Effector memory CD8-positive, alpha-beta T cell (primary cell): ENCODE data around the gene DLG2.
"Not testable (repeated sequence)": the region's sequence is repeated elsewhere in the genome, so short reads cannot be mapped to it uniquely, and the experiment has no call there.

Experiments
- ATAC-seq: fragments of 150-1000 bp; cut with Tn5 transposase; replicated peaks from 2 replicates; pipeline ENCODE4 v1.10.0; 2021; ENCODE audit warnings: mild to moderate bottlenecking, moderate library complexity
- DNase-seq, 3 experiments: peaks; one replicate each; pipeline ENCODE4 v3.0.0; 2021
- H3K27ac Mint-ChIP-seq, 2 donors: one replicate each; pipeline ENCODE4 v1.8.0; 2022; ENCODE audit warnings: mild to moderate bottlenecking in 2 of 2, mixed read lengths in 2 of 2, moderate library complexity in 2 of 2
- H3K27me3 Mint-ChIP-seq, 2 donors: one replicate each; pipeline ENCODE4 v1.8.0; 2022; ENCODE audit warnings: mixed read lengths in 2 of 2
- H3K36me3 Mint-ChIP-seq: one replicate; pipeline ENCODE4 v1.8.0; 2022; ENCODE audit warnings: mild to moderate bottlenecking, moderate library complexity, mixed read lengths; ENCODE audit not compliant: insufficient read depth
- H3K4me1 Mint-ChIP-seq, 2 donors: one replicate each; pipeline ENCODE4 v1.8.0; 2022; ENCODE audit warnings: low read depth in 2 of 2, mixed read lengths in 2 of 2
- H3K4me3 Mint-ChIP-seq, 2 donors: one replicate each; pipeline ENCODE4 v1.8.0; 2022; ENCODE audit warnings: mild to moderate bottlenecking in 2 of 2, mixed read lengths in 2 of 2, moderate library complexity in 2 of 2
- H3K9me3 Mint-ChIP-seq, 2 donors: one replicate each; pipeline ENCODE4 v1.8.0; 2022; ENCODE audit warnings: mixed read lengths in 2 of 2

Gene DLG2

DNA sequence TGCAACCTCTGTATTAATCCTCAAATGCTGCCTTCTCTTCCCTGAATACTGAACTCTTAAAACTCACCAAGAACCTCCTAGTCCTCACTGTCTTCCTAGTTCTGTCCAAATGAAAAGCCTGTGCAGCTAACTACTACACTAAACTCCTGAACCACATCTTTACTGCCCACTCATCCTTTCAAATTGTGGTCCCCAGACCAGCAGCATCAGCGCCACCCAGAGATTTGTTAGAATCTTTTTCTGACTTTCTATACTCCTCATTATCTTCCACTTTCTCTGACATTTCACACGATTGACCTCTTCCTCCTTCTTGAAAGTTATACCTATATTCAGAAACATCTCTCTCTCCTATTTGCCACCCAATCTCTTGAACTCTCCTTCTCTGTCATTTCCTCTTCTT is 461.3 kb downstream of the DLG2 start:
- no peak for ATAC-seq
- H3K27ac Mint-ChIP-seq = no peak overlapping the region
- no peak for DNase-seq
- H3K4me3 Mint-ChIP-seq = no peak overlapping the region
- H3K27me3 Mint-ChIP-seq = no peaks in the 10 kb centered on the region
- H3K9me3 Mint-ChIP-seq = peaks cover 17 to 33% of the 10 kb centered on the region in 2 donors
- H3K36me3 Mint-ChIP-seq = no peaks in the 10 kb centered on the region
- H3K4me1 Mint-ChIP-seq = no peaks in the 10 kb centered on the region

DNA sequence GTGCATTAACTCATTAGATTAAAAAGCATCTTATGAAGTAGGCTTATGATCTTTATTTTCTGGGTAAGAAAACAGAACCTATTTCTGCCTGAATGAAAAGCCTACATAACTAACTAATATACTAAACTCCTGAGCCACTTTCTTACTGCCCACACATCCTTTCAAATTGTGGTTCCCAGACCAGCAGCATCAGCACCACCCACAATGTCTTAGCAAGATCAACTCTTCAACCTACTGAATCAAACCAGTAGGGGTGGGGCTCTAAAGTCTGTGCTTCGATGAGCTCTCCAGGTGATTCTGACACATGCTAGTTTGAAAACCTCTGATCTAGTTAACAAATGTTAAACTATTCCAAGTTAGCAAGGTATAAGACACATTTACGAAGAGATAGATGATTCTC is 462.4 kb downstream of the DLG2 start:
- no peak for DNase-seq
- no peaks in the 10 kb centered on the region for H3K4me1 Mint-ChIP-seq
- H3K27ac Mint-ChIP-seq = no peak overlapping the region
- peaks cover 10 to 26% of the 10 kb centered on the region in 2 donors for H3K9me3 Mint-ChIP-seq
- no peaks in the 10 kb centered on the region for H3K36me3 Mint-ChIP-seq
- no peak for ATAC-seq
- no peaks in the 10 kb centered on the region for H3K27me3 Mint-ChIP-seq
- H3K4me3 Mint-ChIP-seq = no peak overlapping the region

DNA sequence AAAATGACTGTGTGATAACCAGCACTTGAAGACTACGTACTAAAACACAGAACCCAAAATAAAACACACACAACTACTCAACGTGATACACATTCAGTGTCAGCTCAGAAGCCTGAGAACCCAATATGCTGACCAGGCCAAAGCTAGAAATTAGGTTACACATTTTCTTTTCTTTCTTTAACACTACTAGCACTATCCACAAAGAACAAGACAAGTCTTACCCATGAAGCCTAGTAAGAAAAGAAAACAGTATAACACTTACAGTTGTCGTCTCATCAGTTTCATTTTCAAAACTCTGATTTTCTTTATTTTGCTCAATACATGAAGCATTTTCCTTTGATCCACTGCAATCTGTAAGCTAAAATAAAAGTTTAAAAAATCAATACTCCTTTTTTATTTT is 472.9 kb downstream of the DLG2 start:
- DNase-seq (no peak), ATAC-seq (no peak)
- Mint-ChIP-seq H3K36me3 (peaks cover 3% of the 10 kb centered on the region), H3K4me3 (no peak overlapping the region), H3K4me1 (no peaks in the 10 kb centered on the region), H3K27ac (no peak overlapping the region), H3K27me3 (no peaks in the 10 kb centered on the region), H3K9me3 (peaks cover 15 to 21% of the 10 kb centered on the region in 2 donors)

DNA sequence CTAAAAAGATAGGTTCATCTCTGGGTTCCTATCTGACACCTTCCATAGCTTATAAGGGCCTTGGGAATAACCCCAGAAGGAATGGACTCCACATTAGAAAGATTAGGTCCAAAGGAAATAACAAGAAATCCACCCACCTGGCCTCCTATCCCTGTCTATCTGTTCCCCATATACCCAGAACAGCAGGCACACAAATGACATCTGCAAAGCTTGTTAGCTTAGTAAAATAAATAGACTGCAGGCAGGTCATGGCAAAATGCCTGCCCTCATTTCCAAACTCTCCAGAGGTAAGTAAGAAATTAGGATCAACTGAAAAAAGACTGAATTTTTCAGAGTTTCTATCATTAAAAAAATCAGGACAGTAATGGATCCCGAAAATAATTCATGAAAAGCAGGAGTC is 489.5 kb downstream of the DLG2 start:
- ATAC-seq (no peak), DNase-seq (no peak)
- H3K27ac Mint-ChIP-seq = no peak overlapping the region
- no peaks in the 10 kb centered on the region for H3K4me1 Mint-ChIP-seq
- H3K4me3 Mint-ChIP-seq = no peak overlapping the region
- no peaks in the 10 kb centered on the region for H3K36me3 Mint-ChIP-seq
- no peaks in the 10 kb centered on the region for H3K27me3 Mint-ChIP-seq
- peaks cover 16 to 24% of the 10 kb centered on the region in 2 donors for H3K9me3 Mint-ChIP-seq

DNA sequence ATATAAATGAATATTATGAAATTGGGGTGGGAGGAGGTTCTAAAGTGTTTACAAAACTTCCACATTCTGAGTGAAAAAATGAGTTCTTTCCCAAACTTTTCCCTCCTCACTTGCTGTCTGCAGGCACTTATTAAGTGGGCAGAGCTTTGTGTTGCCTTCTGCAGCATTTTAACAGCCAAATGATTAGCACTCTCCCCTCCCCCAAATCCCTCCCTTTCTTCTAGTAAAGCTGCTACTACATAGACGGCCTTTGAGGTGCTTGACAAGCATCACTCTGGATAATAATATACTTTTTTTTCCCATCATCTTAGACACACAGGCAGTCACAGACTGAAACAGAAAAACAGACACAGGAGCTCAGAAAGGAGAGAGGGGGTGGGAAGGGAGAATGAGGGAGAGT is 493.5 kb downstream of the DLG2 start:
- H3K27me3 Mint-ChIP-seq = no peaks in the 10 kb centered on the region
- DNase-seq (no peak), ATAC-seq (no peak)
- no peak overlapping the region for H3K4me3 Mint-ChIP-seq
- H3K4me1 Mint-ChIP-seq = no peaks in the 10 kb centered on the region
- H3K36me3 Mint-ChIP-seq = no peaks in the 10 kb centered on the region
- no peak overlapping the region for H3K27ac Mint-ChIP-seq
- H3K9me3 Mint-ChIP-seq = peaks cover 10 to 12% of the 10 kb centered on the region in 2 donors

DNA sequence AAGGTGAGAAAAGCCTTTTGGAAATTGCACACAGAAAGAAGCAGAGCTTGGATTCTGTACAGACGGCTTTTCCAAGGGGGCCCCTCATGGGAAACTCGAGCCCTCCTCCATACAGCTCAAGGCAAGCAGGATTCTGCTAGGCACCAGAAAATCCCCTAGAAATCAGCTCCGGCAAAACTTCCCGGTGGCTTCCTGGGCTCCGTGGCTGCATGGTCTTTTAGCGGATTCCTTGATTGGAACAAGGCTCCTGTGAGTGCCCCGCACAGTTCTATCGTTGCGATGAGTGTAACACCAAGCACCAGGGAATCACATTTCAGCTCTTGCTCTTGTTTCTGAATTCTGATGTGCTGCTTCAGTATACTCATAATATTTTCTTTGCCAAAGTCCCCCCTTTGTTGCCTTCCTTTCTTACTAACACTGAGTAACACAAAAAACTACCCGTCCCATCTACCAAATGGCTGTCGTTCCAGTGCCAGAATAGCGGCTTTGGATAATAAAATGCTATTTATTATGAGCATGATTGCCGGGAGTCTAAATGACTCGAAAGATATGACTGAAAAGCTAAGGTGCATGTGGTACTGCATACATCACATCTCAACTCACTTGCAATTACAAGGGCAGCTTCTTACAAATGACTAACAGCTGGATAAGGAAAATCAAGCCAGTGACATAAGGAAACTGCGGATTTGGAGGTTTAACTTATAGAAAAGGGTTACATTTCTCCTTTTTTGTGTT is 494.1 kb downstream of the DLG2 start:
- no peaks in the 10 kb centered on the region for H3K4me1 Mint-ChIP-seq
- ATAC-seq (no peak), DNase-seq (no peak)
- no peak overlapping the region for H3K4me3 Mint-ChIP-seq
- H3K27ac Mint-ChIP-seq = no peak overlapping the region
- no peaks in the 10 kb centered on the region for H3K27me3 Mint-ChIP-seq
- H3K9me3 Mint-ChIP-seq = peaks cover 7 to 11% of the 10 kb centered on the region in 2 donors
- no peaks in the 10 kb centered on the region for H3K36me3 Mint-ChIP-seq

DNA sequence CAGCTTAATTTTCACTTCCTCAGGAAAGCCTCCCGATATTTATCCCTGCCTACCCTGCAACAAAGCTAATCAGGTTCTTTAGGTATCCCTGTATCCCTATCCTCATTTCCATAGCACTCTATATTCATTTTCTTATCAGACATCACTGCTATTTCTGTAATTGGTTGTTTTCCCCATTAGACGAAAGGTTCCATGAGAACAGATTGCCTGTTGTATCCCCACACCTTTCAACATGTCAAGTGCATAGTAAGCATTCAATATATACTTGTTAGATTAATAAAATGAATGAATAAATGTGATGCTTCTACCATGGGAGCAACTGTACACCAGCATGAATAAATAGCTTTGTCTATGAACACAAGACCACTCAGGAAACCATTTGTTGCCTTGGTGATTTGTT is 499.8 kb downstream of the DLG2 start:
- Mint-ChIP-seq H3K4me1 (no peaks in the 10 kb centered on the region), H3K36me3 (no peaks in the 10 kb centered on the region), H3K9me3 (peaks cover 14 to 20% of the 10 kb centered on the region in 2 donors), H3K27ac (no peak overlapping the region), H3K4me3 (no peak overlapping the region), H3K27me3 (no peaks in the 10 kb centered on the region)
- DNase-seq = no peak
- ATAC-seq = no peak

DNA sequence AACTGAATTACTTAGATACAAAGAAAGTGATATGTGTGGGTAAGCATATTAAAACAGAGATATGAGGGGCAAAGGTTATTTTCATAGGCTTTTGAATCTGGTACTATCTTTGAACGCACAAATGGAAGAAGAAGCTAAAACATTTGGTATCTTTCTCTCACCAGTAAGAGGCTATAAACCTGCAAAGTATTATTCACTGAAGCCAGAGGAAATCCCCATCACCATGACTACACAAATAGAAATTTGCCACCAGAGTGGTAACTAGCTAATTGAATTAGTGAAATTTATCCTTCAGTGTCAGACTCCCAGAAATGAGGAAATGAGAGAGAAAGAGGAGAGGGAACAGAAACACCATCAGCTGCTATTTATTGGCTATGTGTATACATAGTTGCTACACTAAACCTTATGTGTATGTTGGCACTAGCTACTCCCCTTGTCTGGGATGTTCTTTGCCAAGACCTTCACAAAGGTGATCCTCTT is 503.4 kb downstream of the DLG2 start:
- no peaks in the 10 kb centered on the region for H3K4me1 Mint-ChIP-seq
- H3K9me3 Mint-ChIP-seq = peaks cover 18 to 20% of the 10 kb centered on the region in 2 donors
- no peaks in the 10 kb centered on the region for H3K27me3 Mint-ChIP-seq
- no peak for DNase-seq
- no peak overlapping the region for H3K27ac Mint-ChIP-seq
- no peak overlapping the region for H3K4me3 Mint-ChIP-seq
- no peak for ATAC-seq
- no peaks in the 10 kb centered on the region for H3K36me3 Mint-ChIP-seq

DNA sequence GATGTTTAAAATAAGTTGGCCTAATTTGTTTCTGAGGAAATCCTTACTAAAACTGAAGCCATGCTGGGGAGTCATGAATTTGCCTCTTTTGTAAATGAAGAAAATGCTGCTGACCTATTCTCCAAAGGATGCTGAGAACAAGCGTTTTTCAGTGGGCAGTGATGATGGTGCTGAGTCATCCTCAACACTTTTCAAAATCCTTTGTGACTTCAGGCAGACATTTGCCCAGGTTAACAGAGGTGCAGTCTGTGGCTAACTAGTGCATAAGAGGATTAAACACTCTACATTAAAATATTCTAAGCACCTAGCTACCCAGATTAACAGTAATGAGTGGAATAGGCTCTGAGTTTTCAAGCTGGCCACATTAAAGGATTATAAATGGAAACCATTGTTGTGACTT is 509.0 kb downstream of the DLG2 start:
- H3K27me3 Mint-ChIP-seq = no peaks in the 10 kb centered on the region
- H3K27ac Mint-ChIP-seq = no peak overlapping the region
- no peak overlapping the region for H3K4me3 Mint-ChIP-seq

DNA sequence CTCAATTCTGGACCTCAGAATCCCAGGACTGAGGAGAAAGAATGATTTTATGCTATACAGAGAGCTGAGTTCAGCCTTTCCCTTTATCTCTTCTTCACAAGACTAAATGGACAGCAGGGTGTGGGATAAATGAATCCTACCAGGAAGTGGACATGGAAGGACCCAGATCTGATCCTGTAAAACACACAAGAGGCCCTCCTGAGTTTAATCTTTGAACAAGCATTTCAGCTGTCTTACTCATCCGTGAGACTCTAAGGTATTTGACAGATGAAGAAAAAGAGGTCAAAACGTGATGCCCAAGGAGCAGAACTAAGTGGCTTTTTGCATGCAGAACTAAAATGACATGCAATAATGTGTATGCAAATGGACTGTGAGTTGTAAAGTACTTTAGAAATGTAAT is 511.3 kb downstream of the DLG2 start:
- H3K9me3 Mint-ChIP-seq = peaks cover 4 to 18% of the 10 kb centered on the region in 2 donors
- ATAC-seq = no peak
- no peaks in the 10 kb centered on the region for H3K36me3 Mint-ChIP-seq
- H3K27ac Mint-ChIP-seq = no peak overlapping the region
- H3K27me3 Mint-ChIP-seq = no peaks in the 10 kb centered on the region
- H3K4me1 Mint-ChIP-seq = no peaks in the 10 kb centered on the region
- no peak for DNase-seq
- no peak overlapping the region for H3K4me3 Mint-ChIP-seq

More for the DNA sequence above, 509.0 kb downstream of the DLG2 start:
- Mint-ChIP-seq H3K9me3 (peaks cover 10 to 12% of the 10 kb centered on the region in 2 donors), H3K36me3 (no peaks in the 10 kb centered on the region), H3K4me1 (no peaks in the 10 kb centered on the region)
- no peak for DNase-seq
- ATAC-seq = no peak

DNA sequence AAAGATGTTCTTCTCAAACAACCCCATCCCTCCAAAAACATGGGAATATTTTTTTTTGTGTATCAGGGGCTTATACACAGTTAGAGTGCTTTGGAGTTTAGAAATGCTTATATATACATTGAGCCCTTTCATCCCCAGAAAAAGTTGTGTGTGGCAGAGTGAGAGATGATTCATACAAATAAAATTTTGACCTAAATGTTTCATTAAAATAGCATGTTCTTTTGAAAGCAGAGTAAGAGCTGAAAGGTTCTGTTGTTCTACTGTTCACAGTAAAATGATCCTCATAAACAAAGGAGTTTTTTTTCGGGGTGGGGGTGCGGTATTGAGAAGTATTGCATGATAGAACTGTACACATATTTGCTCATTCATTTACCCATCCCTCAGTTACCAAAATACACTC is 512.4 kb downstream of the DLG2 start:
- ATAC-seq (no peak), DNase-seq (no peak)
- Mint-ChIP-seq H3K9me3 (peaks cover 8 to 25% of the 10 kb centered on the region in 2 donors), H3K27me3 (no peaks in the 10 kb centered on the region), H3K36me3 (no peaks in the 10 kb centered on the region), H3K4me1 (no peaks in the 10 kb centered on the region), H3K27ac (no peak overlapping the region), H3K4me3 (no peak overlapping the region)

DNA sequence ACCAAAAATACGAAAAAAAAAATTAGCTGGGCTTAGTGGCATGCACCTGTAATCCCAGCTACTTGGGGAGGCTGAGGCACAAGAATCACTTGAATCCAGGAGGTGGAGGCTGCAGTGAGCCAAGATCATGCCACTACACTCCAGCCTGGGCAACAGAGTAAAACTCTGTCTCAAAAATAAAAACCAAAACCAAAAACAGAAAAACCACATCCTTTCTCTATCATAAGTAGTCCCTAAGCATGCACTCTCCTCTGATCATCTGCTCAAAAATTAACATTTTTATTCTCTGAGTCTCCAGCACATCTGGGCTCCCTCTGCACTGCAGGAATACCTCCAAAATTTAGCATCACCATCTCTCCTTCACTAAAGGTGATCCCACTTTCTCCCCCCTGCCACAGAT is 516.9 kb downstream of the DLG2 start:
- not testable (repeated sequence) for H3K27ac Mint-ChIP-seq, DNase-seq, H3K36me3 Mint-ChIP-seq, H3K27me3 Mint-ChIP-seq, H3K4me3 Mint-ChIP-seq, ATAC-seq, H3K4me1 Mint-ChIP-seq
- peaks cover 8 to 33% of the 10 kb centered on the region in 2 donors for H3K9me3 Mint-ChIP-seq

DNA sequence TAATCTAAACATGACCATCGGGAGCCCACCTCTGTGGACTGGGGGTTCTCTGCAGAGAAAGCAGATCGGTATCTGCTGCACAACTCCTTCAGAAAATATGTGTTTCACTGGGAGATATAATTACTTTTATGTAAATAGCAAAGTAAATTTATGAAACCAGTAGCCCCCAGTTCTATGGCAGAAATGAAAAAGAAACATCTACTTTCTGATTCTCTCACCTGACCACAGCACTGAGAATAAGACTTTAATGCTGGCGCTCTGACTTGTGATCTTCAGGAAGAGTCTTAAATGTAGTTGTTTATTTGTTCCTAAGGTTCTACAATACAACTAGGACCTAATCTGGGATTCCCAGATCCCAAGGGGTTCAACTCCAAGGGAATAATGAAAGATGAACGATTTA is 518.0 kb downstream of the DLG2 start:
- ATAC-seq = no peak
- no peak for DNase-seq
- Mint-ChIP-seq H3K4me1 (no peaks in the 10 kb centered on the region), H3K27me3 (no peaks in the 10 kb centered on the region), H3K4me3 (no peak overlapping the region), H3K27ac (no peak overlapping the region), H3K36me3 (peaks cover 4% of the 10 kb centered on the region), H3K9me3 (peaks cover 14 to 39% of the 10 kb centered on the region in 2 donors)

DNA sequence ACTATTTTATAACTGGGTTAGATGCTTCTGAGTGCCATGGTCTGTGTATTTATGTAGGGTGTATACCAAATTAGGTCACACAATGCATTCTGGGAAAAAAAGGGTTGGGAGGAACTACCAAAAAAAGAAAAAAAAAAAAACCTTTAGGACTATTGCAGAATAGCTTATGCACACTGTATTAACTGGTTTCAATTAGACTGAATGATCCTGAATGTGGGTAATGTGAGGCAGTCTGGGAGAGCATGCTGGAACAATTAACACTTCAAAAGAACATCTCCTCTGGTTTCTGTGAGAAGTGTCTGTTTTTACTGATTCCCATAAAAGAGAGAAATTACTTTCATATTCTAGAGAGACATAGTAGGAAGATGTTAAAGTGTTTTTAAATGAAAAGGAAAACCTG is 521.3 kb downstream of the DLG2 start:
- Mint-ChIP-seq H3K9me3 (peaks cover 12 to 32% of the 10 kb centered on the region in 2 donors), H3K4me3 (no peak overlapping the region), H3K27me3 (no peaks in the 10 kb centered on the region)

More for the DNA sequence above, 521.3 kb downstream of the DLG2 start:
- Mint-ChIP-seq H3K27ac (no peak overlapping the region), H3K36me3 (peaks cover 4% of the 10 kb centered on the region), H3K4me1 (no peaks in the 10 kb centered on the region)
- ATAC-seq = no peak
- no peak for DNase-seq
